CD4-positive, alpha-beta T cell treated with Interleukin-6 for 4 hours (primary cell): ENCODE measurements around the gene PTTG1.

Experiments
- DNase-seq: peaks from one replicate; pipeline ENCODE4 v3.0.0-alpha.2; 2020; ENCODE audit warnings: mixed read lengths

Gene PTTG1

DNA sequence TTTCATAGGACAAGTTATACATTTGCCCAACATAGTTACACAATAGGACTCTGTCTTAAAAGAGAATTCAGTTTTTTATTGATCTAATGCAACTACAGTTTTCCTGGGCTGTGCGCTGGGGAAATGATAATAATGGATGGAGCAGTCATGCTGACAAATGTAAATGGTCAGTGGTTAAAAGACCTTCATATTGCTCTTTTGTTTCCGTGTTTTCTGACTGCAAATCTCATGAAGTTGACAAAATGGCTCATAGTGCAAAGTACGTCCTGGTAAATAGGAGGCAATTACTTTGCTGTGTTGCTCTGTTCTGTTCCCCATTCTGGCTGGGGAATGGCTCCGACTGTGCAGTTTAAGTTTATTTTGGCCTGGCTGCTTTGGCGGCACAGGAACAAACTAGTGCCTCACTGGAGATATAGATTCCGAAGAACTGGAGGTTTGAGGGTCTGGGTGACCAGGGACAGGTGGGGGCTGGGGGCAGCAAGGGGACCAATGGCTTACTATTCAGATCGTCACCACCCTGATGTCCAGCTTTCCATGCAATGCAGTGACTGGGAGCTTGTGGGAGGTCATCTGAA lies 54.3 kb downstream of the PTTG1 start:
- DNase-seq, result no peak

DNA sequence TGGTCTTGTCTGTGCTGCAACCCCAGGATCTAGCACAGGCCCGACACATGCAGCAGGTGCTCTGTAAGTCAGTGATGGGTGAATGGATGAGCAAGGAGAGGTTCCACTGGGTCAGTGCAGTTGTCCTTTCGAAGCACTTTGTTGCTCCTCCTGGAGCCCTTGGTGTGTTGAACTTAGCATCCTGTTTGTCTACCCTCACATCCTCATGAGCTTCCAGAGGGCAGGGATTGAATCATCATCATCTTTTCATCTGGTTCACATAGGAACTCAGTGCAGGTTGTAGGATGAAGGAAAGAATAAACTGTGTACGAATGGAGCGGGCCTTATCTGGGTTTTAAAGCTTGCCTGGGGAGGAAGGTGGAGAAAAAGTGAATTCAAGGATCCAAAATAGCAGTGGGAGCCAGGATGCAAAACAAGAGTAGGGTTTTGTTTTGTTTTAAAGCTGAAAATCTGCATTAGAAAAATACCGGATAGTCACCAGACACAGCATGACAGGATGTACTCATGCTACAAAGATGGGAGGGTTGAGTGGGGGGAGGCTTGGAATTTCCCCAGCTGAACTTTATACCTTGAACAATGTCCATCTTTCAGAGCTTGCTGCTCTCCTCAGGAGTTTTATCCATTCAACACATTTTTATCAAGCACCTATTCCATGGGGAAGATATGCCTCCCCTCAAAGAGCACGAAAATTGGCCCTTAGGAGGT lies 55.8 kb downstream of the PTTG1 start:
- peak; percentile 31 for DNase-seq

GRCh38 chr5:160478163-160478562 lies 56.5 kb downstream of the PTTG1 start:
- no peak for DNase-seq
